Occipital lobe (tissue), 2 donors: Measurements from ENCODE around the gene RIPK3. TPM values are rescaled to one million over a fixed set of nuclear protein-coding genes. Genes with fewer than 3 reads are reported as not detected.
"Not testable (repeated sequence)": the region's sequence is repeated elsewhere in the genome, so short reads cannot be mapped to it uniquely, and the experiment has no call there.

Experiments
- DNase-seq: peaks from one replicate; lab custom pipeline; 2025; lab: John Stamatoyannopoulos, UW
- total RNA-seq: library from RNA; depleted of rRNA; stranded (reverse); fragments of >200 nt; gene quantifications from one replicate; pipeline ENCODE4 v1.2.3, GENCODE V29; 2014

The RIPK3 gene
- total RNA-seq, 1 donor from 2014 or later = 0.47 TPM

DNA sequence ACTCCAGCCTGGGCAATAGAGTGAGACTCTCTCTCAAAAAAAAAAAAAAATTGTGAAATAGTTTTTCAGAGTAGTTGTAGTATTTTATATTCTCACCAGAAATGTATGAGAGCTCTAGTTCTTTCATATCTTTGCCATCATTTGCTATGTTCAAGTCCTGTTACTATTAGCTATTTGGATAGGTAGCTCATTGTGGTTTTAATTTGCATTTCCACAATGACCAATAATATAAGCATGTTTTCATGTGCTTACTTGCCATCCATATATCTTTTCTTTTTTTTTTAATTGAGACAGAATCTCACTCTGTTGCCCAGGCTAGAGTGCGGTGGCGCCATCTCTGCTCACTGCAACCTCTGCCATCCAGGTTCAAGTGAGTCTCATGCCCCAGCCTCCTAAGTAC, 8.4 kb upstream of the RIPK3 start:
- no peak for DNase-seq

DNA sequence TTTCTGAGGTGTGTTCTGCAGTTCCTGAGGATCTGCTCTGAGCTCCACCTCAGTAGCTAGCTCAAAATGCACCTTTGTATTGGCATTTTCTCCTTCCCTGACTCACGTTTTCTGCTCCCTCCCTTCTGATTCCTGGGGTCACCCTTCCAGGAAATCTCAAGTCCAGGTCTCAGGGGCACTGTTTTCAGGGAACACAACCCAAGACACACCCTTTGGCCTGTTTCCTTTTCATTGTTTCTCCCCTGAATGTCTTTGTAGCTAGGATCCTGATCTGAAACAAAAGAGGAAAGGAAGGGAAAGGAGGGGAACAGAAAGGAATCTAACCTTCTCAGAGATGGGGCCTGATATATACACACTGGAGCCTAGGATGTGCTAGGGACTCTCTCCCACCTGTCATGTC, 7.3 kb upstream of the RIPK3 start:
- no peak for DNase-seq

DNA sequence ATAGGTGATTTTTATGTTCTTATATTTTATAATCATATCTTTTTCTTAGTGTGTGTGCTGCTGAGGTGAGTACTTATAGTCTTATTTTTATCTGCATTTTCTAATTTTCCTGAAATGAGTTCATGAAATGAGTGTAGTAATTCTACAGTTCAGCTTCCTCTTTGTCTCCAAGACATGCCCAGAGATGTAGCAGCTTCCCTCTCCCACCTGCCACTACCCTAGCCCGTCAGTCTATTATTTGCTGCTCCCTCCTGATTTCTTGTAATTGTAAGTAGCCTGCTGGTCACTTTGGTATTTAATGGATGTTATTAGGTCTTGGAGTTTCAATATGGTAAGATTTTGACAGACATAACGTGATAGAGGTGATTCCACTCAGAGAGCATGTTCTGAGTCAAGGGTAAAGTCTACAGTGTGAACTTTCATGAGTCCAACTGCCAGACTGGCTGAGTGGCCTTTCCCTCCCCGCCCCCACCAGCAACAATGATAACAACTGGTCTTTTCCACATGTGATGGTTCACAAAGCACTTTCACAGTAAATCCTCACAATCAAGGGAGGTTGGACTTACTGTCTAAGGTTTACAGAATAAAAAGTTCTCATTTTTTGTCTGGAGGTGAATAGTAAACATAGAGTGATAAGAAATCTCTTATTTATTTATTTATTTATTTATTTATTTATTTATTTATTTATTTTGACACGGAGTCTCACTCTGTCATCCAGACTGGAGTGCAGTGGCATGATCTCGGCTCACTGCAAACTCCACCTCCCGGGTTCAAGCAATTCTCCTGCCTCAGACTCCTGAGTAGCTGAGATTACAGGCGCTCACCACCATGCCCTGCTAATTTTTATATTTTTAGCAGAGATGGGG, 4.2 kb upstream of the RIPK3 start:
- no peak for DNase-seq

- no peak for DNase-seq
These were observed 3.1 kb upstream of the RIPK3 start for GRCh38 chr14:24342889-24343288.

- no peak for DNase-seq
These were observed 815 bp upstream of the RIPK3 start for GRCh38 chr14:24340606-24341005.

GRCh38 chr14:24338843-24339242, 948 bp downstream of the RIPK3 start:
- DNase-seq = no peak

- DNase-seq = no peak
These were observed 2.0 kb downstream of the RIPK3 start for GRCh38 chr14:24337824-24338175.

DNA sequence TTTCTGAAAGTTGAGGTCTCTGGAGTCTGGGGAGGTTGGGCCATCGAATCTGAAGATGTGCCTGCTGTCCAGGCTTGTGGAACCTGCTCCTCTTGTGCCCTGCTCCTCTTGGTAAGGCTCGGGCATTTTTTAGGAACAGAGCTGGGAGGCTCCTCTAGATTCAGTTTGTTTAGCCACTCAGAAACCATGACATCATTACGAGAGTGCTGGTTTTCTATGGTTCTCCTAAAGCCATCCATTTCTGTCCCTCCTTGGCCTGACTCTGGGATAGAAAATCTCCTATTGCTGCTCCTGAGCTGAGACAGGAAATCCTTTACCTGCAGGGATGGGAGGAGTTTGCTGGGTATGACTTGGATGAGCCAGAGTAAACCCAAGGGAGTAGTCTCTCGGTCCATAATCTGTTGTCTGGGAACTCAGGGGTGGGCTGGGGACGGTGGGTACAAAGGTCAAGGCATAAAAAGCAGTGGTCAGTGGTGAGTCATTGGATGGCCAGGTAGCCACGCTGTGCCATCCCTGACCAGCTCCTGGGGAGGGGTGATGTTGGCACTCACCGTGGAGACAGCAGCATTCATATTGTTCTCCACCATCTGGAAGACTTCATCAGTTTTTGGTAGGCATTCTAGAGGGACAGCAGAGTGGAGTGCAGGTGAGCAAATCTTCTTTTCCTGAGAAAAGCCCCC, 2.5 kb downstream of the RIPK3 start:
- DNase-seq = no peak

- no peak for DNase-seq
These were observed 4.2 kb downstream of the RIPK3 start for GRCh38 chr14:24335461-24336171.

DNA sequence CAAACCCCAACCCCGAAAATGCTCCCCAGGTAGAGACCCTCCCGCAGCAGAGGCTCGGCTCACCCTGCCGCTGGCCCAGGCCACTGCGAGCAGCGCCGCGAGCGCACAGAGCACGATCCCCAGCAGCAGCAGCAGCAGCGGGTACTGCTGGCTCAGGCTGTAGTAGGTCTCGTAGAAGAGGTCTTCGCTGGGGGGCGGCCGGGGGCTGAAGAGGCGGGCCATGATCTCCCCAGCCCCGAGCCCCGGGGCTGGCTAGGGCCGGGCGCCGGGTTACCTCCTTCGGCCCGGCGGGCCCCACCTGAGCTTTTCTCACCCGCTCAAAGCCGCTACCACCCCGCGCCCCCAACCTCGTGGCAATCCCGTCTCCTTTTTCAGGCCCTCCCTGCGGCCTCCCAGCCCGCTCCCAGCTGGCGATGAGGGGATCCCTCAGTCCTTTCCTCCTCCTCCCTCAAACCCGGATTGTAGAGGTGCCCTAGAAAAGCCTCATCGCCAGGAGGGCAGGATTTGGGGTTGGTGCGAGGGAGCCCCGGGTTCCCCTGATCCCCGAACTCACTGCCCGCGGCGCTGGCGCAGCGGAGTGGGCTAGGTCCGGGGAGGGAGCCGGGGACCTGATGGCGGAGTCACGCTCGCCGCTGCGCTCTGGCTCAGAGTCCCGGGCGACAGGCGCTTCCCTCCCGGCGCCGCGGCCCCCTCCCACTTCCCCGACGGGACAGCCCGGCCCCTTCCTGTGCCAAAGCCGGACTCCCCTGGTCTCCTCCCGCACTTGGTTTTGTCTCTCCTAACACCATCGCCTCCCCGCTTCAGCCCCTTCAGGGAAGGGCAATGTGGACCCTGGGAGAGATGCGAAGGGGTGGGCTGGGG, 5.1 kb downstream of the RIPK3 start, which contains the start of gene ADCY4:
ADCY4 (minus strand) TSS at position 641 of the 861 bp plus-strand sequence; CDS start at position 222, 419 bp downstream.
- DNase-seq = no peak

DNA sequence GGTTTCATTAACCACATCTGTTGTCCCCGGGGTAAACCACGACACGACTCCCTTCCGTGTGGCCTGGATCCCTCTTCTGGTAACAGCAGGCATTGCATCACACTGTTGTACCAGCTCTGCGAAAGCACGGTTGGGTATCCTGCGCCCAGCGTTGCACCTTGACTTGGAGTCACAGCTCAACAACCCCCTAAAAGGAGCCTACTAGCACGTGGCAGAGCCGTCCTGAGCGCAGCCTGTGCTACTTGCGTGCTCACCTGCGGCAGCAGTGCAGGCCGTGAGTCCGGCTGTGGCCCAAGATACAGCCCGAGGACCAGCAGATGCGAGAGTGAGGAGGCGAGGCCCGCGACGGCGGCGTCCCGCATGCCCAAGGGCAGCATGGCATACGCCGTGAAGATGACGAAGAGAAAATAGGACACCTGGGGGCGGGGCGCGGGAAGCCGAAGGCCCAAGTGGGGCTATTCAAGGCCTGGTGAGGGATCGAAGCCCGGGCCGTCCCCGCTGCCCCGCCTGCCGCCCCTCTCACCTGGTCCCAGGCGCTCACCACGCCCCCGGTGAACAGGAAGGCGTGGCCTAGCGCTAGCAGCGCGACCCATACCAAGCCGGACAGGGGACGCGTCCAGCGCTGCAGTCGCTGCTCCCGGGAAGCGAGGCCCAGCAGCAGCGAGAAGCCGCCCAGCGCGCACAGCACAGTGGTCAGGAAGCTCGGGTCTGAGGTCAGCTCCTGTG, 7.4 kb downstream of the RIPK3 start:
- no peak for DNase-seq

GRCh38 chr14:24331731-24332267, 8.0 kb downstream of the RIPK3 start:
- no peak for DNase-seq

DNA sequence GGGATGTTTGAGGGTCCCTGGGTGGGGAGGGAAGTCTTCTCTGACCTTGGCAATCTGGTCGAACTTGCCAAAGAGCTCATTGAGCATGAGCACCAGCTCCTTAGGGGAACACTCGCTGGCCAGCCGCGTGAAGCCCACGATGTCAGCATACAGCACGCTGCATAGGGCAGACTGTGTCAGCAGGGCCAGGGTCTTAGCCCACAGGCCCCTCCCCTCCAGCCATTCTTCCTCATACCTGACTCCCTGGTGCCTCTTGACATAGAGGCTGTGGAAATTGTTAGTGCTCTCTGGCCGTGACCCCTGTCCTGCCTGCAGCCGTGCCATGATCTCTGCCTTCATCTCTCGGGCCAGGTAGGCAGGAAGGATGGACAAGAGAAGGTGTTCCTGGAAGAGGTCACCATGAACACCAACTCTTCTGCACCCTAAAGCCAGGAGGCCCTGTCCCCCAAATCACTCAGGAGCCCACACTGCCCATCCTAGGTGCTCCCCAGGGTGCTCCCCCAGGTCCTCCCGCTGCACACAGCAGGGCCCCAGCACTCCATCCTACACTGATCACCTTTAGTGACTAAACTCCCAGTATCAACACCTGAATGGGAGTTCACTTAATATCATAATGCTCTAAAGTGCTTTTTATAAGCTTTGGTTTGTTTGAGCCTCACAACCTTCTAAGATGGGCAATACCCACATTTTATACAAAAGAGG, 8.7 kb downstream of the RIPK3 start:
- no peak for DNase-seq

DNA sequence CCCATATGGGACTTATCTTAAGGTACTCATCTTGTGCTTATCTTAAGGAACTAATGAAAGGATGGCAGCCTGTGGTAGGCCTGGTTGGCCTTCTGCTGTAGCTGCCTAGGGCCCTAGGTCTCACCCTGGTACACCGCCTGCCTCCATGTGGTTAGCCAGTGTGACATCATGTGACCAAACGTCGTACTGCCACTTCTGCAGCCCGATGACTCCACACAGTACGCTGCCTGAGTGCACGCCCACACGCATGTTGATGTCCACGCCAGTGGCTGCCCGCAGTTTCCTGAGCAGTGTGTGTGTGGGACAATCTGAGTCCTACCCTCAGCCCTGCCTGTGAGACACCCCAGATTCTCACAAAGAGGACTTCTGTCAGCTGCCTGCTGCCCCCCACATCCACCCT, 10.1 kb downstream of the RIPK3 start:
- no peak for DNase-seq

DNA sequence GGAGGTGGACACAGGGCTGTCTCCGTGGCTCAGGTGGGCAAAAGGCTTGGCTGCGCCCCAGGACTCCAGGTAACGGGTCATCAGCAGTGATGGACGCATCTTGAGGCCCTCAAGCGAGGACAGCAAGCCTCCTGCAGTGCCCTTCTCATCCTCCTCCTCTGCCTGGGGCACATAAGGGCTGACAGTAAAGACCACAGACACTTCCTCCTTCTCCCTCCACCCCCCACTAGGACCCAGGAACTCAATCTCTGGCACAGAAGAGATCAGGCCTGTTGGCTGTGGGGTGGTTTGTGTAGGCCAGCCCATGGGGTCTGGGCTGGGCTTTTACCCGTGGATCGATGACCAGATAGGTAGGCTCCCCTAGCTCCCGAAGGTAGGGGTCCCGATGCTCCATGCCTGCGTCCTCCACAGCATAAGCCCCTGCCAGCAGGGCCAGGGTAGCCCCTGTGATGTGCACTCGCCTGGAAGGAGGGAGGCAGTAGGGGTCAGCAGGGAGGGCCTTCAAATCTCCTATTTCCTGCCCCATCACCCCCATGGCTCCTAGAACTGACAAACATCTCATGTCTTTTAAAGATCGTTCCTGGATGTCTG, 10.6 kb downstream of the RIPK3 start:
- no peak for DNase-seq

- not testable (repeated sequence) for DNase-seq
These were observed 11.9 kb downstream of the RIPK3 start for GRCh38 chr14:24327914-24328313.

- no peak for DNase-seq
These were observed 12.5 kb downstream of the RIPK3 start for GRCh38 chr14:24327303-24327702.

GRCh38 chr14:24325963-24326362, 13.8 kb downstream of the RIPK3 start:
- no peak for DNase-seq

- no peak for DNase-seq
These were observed 14.7 kb downstream of the RIPK3 start for GRCh38 chr14:24325041-24325530.
